GM21447 (cell line): ENCODE measurements around the gene SSBP2.
"Not testable (repeated sequence)": the region's sequence is repeated elsewhere in the genome, so short reads cannot be mapped to it uniquely, and the experiment has no call there.

Experiments
- ATAC-seq: cut with Tn5 transposase; IDR thresholded peaks from one replicate; pipeline ENCODE4 v1.9.1; 2021; ENCODE audit not compliant: unreplicated experiment

The SSBP2 gene

GRCh38 chr5:81534441-81534840 is 216.5 kb downstream of the SSBP2 start:
- no peak for ATAC-seq

- no peak for ATAC-seq
Measured at GRCh38 chr5:81533629-81534405, 217.1 kb downstream of the SSBP2 start.

DNA sequence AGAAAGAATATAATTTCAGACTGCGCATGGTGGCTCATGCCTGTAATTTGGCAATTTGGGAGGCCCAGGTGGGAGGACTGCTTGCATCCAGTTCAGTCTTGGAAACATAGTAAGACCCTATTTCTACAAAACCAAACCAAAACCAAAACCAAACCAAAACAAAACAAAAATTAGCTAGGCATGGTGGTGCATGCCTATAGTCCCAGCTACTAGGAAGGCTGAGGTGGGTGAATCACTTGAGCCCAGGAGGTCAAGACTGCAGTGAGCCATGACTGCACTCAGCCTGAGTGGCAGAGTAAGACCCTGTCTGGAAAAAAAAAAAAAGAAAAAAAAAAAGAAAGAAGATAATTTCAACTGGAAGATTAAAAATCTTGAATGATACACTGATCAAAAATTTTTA is 220.0 kb downstream of the SSBP2 start:
- no peak for ATAC-seq

DNA sequence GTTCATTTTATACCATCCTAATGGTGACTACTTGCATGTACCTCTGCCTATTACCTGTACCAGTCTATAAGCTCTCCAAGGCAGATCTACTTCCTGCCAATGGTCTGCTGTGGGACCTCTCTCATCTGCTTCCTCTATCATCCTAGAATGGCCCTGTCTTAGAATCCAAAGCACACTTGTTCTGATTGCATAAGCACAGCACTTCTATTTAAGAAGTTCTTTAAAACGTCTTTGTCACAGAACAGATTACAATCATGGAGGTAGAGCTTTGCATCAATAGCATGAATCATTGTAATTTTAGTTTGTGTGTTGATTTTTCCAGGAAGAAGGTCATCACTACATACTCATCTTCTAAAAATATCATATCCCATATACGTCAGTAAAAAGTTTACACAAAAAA is 225.2 kb downstream of the SSBP2 start:
- ATAC-seq: no peak

GRCh38 chr5:81524015-81524414 is 226.9 kb downstream of the SSBP2 start:
- ATAC-seq: no peak

- no peak for ATAC-seq
Measured at GRCh38 chr5:81522571-81522970, 228.3 kb downstream of the SSBP2 start.

GRCh38 chr5:81520769-81521168 is 230.1 kb downstream of the SSBP2 start:
- no peak for ATAC-seq

DNA sequence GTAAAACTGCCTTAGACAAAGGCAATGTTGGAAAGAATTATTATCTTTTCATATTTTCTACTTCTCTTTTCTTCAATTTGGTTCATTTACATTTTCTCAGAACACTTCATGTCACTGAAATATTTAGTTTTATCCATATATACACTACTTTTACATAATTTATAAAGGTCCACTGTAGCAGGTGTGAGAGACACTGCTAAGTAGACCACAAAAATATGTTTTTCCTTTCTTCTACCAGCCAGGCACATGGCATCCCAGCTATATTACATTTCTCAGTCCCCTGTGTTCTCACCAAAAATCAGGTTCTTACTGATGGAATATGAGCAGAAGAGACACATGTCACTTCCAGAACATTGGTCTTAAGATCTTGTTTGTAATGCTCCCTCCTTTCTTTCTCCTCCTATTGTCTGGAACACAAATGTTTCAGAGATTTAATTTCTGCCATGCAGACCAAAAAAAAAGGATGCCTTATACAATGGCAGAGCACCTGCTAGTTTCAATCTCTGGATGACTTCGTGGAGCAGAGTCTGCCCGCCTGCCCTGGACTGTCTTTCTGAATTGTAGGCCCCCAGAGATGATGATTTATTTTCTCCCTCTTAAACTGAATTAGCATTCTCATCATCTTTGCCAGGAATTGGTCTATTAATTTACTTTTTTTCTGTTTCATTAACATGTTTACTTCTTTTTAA is 231.5 kb downstream of the SSBP2 start:
- no peak for ATAC-seq

GRCh38 chr5:81517462-81517861 is 233.4 kb downstream of the SSBP2 start:
- ATAC-seq: no peak

- no peak for ATAC-seq
Measured at GRCh38 chr5:81516091-81516490, 234.8 kb downstream of the SSBP2 start.

- no peak for ATAC-seq
Measured at GRCh38 chr5:81513982-81514381, 236.9 kb downstream of the SSBP2 start.

- ATAC-seq: no peak
Measured at GRCh38 chr5:81513473-81513872, 237.4 kb downstream of the SSBP2 start.

DNA sequence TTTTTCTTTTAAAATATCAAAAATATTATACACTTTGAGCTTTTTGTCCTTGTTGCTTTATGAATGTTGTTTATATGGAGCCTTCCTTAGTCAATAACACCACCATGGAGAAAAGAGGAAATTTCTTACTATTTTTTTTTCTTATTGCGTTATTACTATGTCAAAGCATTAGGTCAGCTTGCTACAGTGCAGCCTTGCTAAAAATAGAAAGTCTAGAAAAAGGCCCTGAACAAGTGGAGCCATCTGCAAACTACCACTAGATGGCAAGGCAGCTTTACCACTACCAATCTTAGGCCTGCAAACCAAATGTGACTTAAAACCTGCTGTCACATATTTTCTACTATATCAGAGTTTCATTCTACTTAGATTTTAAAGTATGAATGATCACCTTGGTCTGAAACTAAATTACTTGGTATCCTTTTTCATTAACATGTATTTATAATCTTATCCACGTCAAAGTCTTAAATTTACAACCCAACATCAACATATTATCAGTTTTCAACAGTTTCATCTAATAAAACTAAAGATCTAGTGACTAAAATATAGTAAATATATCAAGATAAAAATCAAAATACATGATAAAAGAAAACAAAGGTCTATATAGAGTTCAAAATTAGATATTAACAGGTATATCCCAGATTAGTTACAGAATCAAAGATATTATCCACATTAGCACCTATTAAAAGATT is 243.9 kb downstream of the SSBP2 start:
- peak; percentile 100 for ATAC-seq

GRCh38 chr5:81506378-81506777 is 244.5 kb downstream of the SSBP2 start:
- no peak for ATAC-seq

DNA sequence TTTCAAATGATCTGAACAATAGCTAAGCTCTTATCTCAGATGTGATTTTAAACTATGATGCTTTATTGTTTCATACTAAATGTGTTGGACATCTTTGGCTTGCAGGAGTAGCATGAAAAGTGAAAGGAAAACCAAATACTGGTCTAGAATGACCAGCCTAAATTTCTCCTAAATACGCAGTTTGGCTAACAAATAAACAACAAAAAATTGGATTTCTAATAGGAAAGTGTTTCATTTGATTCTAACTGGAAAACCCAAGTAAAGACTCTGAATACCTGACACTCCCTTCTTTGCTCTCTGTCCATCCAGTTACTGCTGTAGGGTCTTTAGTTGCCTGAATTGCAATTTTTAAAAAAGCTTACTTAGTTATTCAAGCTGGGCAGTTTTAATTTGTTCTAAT is 245.2 kb downstream of the SSBP2 start:
- ATAC-seq: no peak

GRCh38 chr5:81503602-81504001 is 247.3 kb downstream of the SSBP2 start:
- not testable (repeated sequence) for ATAC-seq

- no peak for ATAC-seq
Measured at GRCh38 chr5:81495286-81495685, 255.6 kb downstream of the SSBP2 start.

DNA sequence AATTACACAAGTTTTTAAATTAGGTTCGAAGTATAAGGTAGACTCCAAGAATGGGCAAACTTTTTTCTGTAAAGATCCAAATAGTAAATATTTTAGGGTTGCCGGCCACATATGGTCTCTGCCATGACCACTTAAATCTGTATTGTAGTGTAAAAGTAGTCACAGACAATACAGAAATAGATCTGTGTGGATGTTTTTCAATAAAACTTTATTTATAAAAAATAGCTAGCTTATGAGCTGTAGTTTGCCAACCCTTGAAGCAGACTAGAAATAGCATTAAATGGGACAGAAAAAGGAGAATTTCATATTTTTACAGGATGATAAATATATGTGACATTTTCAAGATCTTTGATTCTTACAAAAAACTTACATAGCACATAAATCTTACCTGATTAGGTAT is 262.0 kb downstream of the SSBP2 start:
- ATAC-seq: no peak

DNA sequence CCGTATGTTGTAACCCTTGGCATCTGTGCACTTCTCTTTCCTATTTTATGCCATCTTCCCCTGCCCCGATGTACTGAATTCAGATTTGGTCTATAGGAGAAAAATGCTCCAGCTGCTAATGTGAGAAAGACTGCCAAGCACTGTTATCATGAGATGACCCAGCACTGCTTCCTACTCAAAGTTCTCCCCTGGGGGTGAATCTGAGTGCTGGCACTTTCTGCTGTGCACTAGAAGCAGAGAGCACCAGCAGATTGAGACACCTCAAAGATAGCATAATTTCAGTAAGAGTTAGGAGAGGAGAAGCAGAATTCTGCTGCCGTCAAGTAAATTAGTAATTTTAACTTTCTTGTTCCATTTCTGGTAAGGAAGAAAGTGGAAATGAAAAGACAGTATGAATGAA is 264.2 kb downstream of the SSBP2 start:
- no peak for ATAC-seq

GRCh38 chr5:81482595-81482994 is 268.3 kb downstream of the SSBP2 start:
- no peak for ATAC-seq

GRCh38 chr5:81473395-81473794 is 277.5 kb downstream of the SSBP2 start:
- ATAC-seq: not testable (repeated sequence)

GRCh38 chr5:81469676-81470075 is 281.2 kb downstream of the SSBP2 start:
- ATAC-seq: no peak
